Natural killer cell (primary cell): Measurements from ENCODE around the gene KIAA0513. TPM values are rescaled to one million over a fixed set of nuclear protein-coding genes. Genes with fewer than 3 reads are reported as not detected.

Experiments
- ATAC-seq, 3 donors: fragments of 150-1000 bp in 2 of 3; fragments of 200-7000 bp in 1 of 3; cut with Tn5 transposase; 1 replicate in 1 of 3; 2 replicates in 2 of 3; pipeline ENCODE4 v1.10.0; 2021; ENCODE audit warnings: mild to moderate bottlenecking in 2 of 3, moderate library complexity in 2 of 3
- DNase-seq, 2 donors: peaks; one replicate each; pipeline versions ENCODE4 v3.0.0 to v3.0.0-alpha.2; 2013 to 2021; ENCODE audit warnings: mixed read lengths in 1 of 2
- H3K27ac ChIP-seq: one replicate; pipeline ENCODE4 v1.5.1; 2013; ENCODE audit warnings: mild to moderate bottlenecking, low read length
- H3K27me3 ChIP-seq: one replicate; pipeline ENCODE4 v1.6.1; 2013; ENCODE audit warnings: low read length; ENCODE audit not compliant: control insufficient read depth, insufficient read depth
- H3K36me3 ChIP-seq: one replicate; pipeline ENCODE4 v1.6.1; 2013; ENCODE audit warnings: low read length; ENCODE audit not compliant: control insufficient read depth, insufficient read depth
- H3K4me1 ChIP-seq: one replicate; pipeline ENCODE4 v1.6.1; 2013; ENCODE audit warnings: low read length; ENCODE audit not compliant: control insufficient read depth, insufficient read depth
- H3K4me3 ChIP-seq: one replicate; pipeline ENCODE4 v1.5.1; 2013; ENCODE audit warnings: low read length
- H3K9me3 ChIP-seq: one replicate; pipeline ENCODE4 v1.6.1; 2013; ENCODE audit warnings: low read length; ENCODE audit not compliant: control insufficient read depth, insufficient read depth
- H3K27ac Mint-ChIP-seq, 2 donors: one replicate each; pipeline ENCODE4 v1.8.0; 2022; ENCODE audit warnings: mild to moderate bottlenecking in 2 of 2, mixed read lengths in 2 of 2, moderate library complexity in 1 of 2
- H3K27me3 Mint-ChIP-seq, 2 donors: one replicate each; pipeline ENCODE4 v1.8.0; 2022; ENCODE audit warnings: low read depth in 2 of 2, mixed read lengths in 2 of 2
- H3K36me3 Mint-ChIP-seq: one replicate; pipeline ENCODE4 v1.8.0; 2022; ENCODE audit warnings: mixed read lengths
- H3K4me1 Mint-ChIP-seq, 2 donors: one replicate each; pipeline ENCODE4 v1.8.0; 2022; ENCODE audit warnings: mixed read lengths in 2 of 2
- H3K4me3 Mint-ChIP-seq: one replicate; pipeline ENCODE4 v1.8.0; 2022; ENCODE audit warnings: mild to moderate bottlenecking, moderate library complexity, mixed read lengths
- H3K9me3 Mint-ChIP-seq, 2 donors: one replicate each; pipeline ENCODE4 v1.8.0; 2022; ENCODE audit warnings: mixed read lengths in 2 of 2
- CTCF ChIP-seq: fragments of 200-600 bp; IDR thresholded peaks from one replicate; pipeline ENCODE4 v1.8.0; 2022; ENCODE audit warnings: antibody characterized with exemption
- WGBS: methylation state at CpG from one replicate; pipeline ENCODE4 v1.1.7; 2013; ENCODE audit warnings: missing lambda C conversion rate; ENCODE audit not compliant: insufficient coverage; 5-methylcytosine and 5-hydroxymethylcytosine counted together
- intact Hi-C: fragments of 100-400 bp; cut with micrococcal nuclease; formaldehyde crosslinking; loops from one replicate; pipeline ENCODE4 v1.14.2; 2022
- total RNA-seq, 4 donors: library from RNA; stranded (reverse); fragments of 120-200 nt in 1 of 4; gene quantifications; one replicate each; pipeline versions ENCODE4 v1.2.3 to v1.2.4, GENCODE V29; 2013 to 2022

The KIAA0513 gene
- total RNA-seq, 3 donors from 2014 or later (not counting 1 experiment from before 2014, with no cell fraction given), result 7.9 to 17.7 (median 12.1) TPM

GRCh38 chr16:85034591-85035433, 7.2 kb downstream of the KIAA0513 start:
- Histone ChIP-seq H3K36me3 (peaks cover 2% of the 10 kb centered on the region), H3K4me3 (no peak overlapping the region), H3K27ac (no peak overlapping the region), H3K9me3 (no peaks in the 10 kb centered on the region), H3K27me3 (no peaks in the 10 kb centered on the region), H3K4me1 (peaks cover 2% of the 10 kb centered on the region)
- TF ChIP-seq CTCF, result no peak
- peak in 2 of 3 donors; percentile 30 to 47 for ATAC-seq
- Mint-ChIP-seq H3K27ac (no peak overlapping the region), H3K36me3 (no peaks in the 10 kb centered on the region), H3K4me3 (no peak overlapping the region), H3K9me3 (no peaks in the 10 kb centered on the region), H3K4me1 (peaks cover 2 to 8% of the 10 kb centered on the region in 2 donors), H3K27me3 (no peaks in the 10 kb centered on the region)
- 81% methylated on average over 18 of the region's 18 CpGs for WGBS
- intact Hi-C loops, result no loop called here
- DNase-seq, result no peak

- peaks cover 2% of the 10 kb centered on the region for H3K36me3 ChIP-seq
- no peak overlapping the region for H3K27ac Mint-ChIP-seq
Measured at GRCh38 chr16:85036236-85037049, 8.8 kb downstream of the KIAA0513 start.

GRCh38 chr16:85037050-85037410, 9.4 kb downstream of the KIAA0513 start:
- H3K27ac Mint-ChIP-seq, result no peak overlapping the region
- TF ChIP-seq CTCF, result no peak
- Histone ChIP-seq H3K4me1 (no peaks in the 10 kb centered on the region), H3K4me3 (no peak overlapping the region), H3K9me3 (no peaks in the 10 kb centered on the region), H3K36me3 (no peaks in the 10 kb centered on the region), H3K27me3 (no peaks in the 10 kb centered on the region), H3K27ac (no peak overlapping the region)
- no peaks in the 10 kb centered on the region for H3K36me3 Mint-ChIP-seq
- H3K27me3 Mint-ChIP-seq, result no peaks in the 10 kb centered on the region
- H3K4me1 Mint-ChIP-seq, result peaks cover 0 to 8% of the 10 kb centered on the region in 2 donors
- DNase-seq (no peak), ATAC-seq (no peak)
- H3K4me3 Mint-ChIP-seq, result no peak overlapping the region
- WGBS, result 95% methylated on average over 7 of the region's 7 CpGs
- no peaks in the 10 kb centered on the region for H3K9me3 Mint-ChIP-seq
- intact Hi-C loops, result no loop called here

More at GRCh38 chr16:85036236-85037049, 8.8 kb downstream of the KIAA0513 start:
- no peak for TF ChIP-seq CTCF
- intact Hi-C loops, result no loop called here
- DNase-seq, result no peak
- no peak overlapping the region for H3K4me3 ChIP-seq
- no peaks in the 10 kb centered on the region for H3K36me3 Mint-ChIP-seq
- peaks cover 0 to 8% of the 10 kb centered on the region in 2 donors for H3K4me1 Mint-ChIP-seq
- no peaks in the 10 kb centered on the region for H3K9me3 Mint-ChIP-seq
- H3K27ac ChIP-seq, result no peak overlapping the region
- no peak overlapping the region for H3K4me3 Mint-ChIP-seq
- WGBS, result 78% methylated on average over 15 of the region's 15 CpGs
- H3K27me3 ChIP-seq, result no peaks in the 10 kb centered on the region
- H3K4me1 ChIP-seq, result no peaks in the 10 kb centered on the region
- H3K27me3 Mint-ChIP-seq, result no peaks in the 10 kb centered on the region
- ATAC-seq, result no peak
- no peaks in the 10 kb centered on the region for H3K9me3 ChIP-seq
